Epithelial cell of umbilical artery (primary cell): ENCODE results near the gene ZNF185. TPM values are rescaled to one million over a fixed set of nuclear protein-coding genes. Genes with fewer than 3 reads are reported as not detected.

Source experiments
- total RNA-seq: library from RNA; depleted of rRNA; stranded (reverse); fragments of >200 nt; gene quantifications from 2 replicates; pipeline ENCODE4 v1.2.3, GENCODE V29; 2014

Gene ZNF185
- 8.4 and 11.0 TPM in 2 replicates for total RNA-seq

DNA sequence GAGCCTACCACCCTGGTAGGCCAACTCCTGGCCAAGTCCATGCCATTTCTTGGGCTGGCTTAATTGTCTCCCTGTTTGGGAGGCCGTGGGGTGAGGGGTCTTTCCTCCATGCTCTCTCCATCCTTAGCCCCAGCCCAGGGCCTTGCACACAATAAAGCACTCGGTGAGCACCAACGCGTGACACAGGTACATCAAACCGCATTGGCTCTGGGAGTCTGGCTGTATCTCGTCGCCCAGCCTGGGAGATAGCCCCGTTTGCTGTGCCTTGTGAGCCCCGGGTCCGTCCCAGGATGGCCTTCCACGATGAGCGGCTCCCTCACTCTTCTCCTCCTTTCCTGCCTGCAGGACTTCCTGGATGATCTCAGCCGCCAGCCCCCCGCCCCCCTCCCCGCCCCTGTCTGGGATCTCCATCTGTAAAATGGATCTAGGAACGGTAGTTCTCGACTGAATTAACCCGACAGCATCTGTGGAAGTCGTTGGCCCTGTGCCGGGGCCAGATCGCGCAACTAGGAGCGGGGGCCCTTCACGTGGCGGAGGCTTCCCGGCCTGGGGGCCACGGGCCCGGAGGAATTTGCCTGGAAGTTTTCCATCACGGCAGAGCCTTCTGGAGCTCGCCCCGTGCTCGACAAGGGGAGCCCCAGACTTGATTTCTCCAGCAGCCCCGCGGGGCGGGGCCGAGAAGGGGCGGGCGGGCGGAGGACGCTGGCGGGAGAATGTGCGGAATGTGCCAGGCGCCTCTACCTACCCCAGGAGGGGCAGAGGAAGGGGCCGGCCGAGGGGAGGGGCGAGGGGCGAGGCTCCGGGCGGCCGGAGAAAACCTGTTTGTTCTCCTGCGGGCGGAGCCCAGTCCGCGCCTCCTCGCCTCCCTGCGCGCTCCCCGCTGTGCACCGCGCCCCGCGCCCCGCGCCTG is at the start of gene ZNF185:
Gene ZNF185 (plus strand): TSS at position 846 of the 910 bp plus-strand sequence. CDS start 16,423 bp downstream, outside the sequence.

Other genes with a start within 250 kb of the ZNF185 start
- not detected in 2 replicates for gene MAGEA3, start 199.3 kb upstream of the ZNF185 start, total RNA-seq
- gene CSAG2, start 188.8 kb upstream of the ZNF185 start, total RNA-seq: not detected in 2 replicates
- gene MAGEA2B, start 183.4 kb upstream of the ZNF185 start, total RNA-seq: not detected in 2 replicates
- gene CSAG1, start 164.3 kb upstream of the ZNF185 start, total RNA-seq: not detected in 2 replicates
- not detected in 2 replicates for gene MAGEA12, start 164.3 kb upstream of the ZNF185 start, total RNA-seq
- not detected in 2 replicates for gene MAGEA2, start 144.2 kb upstream of the ZNF185 start, total RNA-seq
- not detected in 2 replicates for gene CSAG3, start 138.8 kb upstream of the ZNF185 start, total RNA-seq
- not detected in 2 replicates for gene MAGEA6, start 128.4 kb upstream of the ZNF185 start, total RNA-seq
- 30.5 and 34.2 TPM in 2 replicates for gene CETN2, start 67.3 kb upstream of the ZNF185 start, total RNA-seq
- 23.7 and 34.0 TPM in 2 replicates for gene NSDHL, start 67.0 kb upstream of the ZNF185 start, total RNA-seq
- gene PNMA5, start 96.0 kb downstream of the ZNF185 start, total RNA-seq: not detected in 2 replicates
- not detected in 2 replicates for gene PNMA3, start 158.4 kb downstream of the ZNF185 start, total RNA-seq
- gene PNMA6A, start 174.4 kb downstream of the ZNF185 start, total RNA-seq: 0.65 and 1.1 TPM in 2 replicates